GM23338 (cell line): ENCODE measurements around the gene ZBTB42. TPM values are rescaled to one million over a fixed set of nuclear protein-coding genes. Genes with fewer than 3 reads are reported as not detected.

Experiments used
- ATAC-seq: fragments of 200-7000 bp; cut with Tn5 transposase; 3 replicates; pipeline ENCODE4 v1.9.1; 2020
- DNase-seq: peaks from one replicate; pipeline ENCODE4 v3.0.0-alpha.2; 2015; ENCODE audit warnings: low spot score
- H2AFZ ChIP-seq: fragments of 200-600 bp; sonication (generic); 2 replicates; pipeline ENCODE4 v1.8.0; 2016; ENCODE audit warnings: antibody characterized with exemption, mild to moderate bottlenecking, moderate library complexity
- H3F3A ChIP-seq: fragments of 200-600 bp; sonication (generic); replicated peaks from 2 replicates; pipeline ENCODE4 v1.8.0; 2017; ENCODE audit warnings: antibody characterized with exemption, mixed run types, low read depth
- H3K27ac ChIP-seq: fragments of 200-600 bp; sonication (generic); 2 replicates; pipeline ENCODE4 v1.6.1; 2016; ENCODE audit warnings: low read depth
- H3K27me3 ChIP-seq: fragments of 200-600 bp; sonication (generic); 2 replicates; pipeline ENCODE4 v1.8.0; 2016; ENCODE audit warnings: mild to moderate bottlenecking, mixed run types, moderate library complexity; ENCODE audit not compliant: insufficient read depth
- H3K36me3 ChIP-seq: fragments of 200-600 bp; sonication (generic); 2 replicates; pipeline ENCODE4 v1.8.0; 2016; ENCODE audit warnings: mild to moderate bottlenecking; ENCODE audit not compliant: insufficient read depth
- H3K4me1 ChIP-seq: fragments of 200-600 bp; sonication (generic); 2 replicates; pipeline ENCODE4 v1.8.0; 2016; ENCODE audit warnings: mild to moderate bottlenecking, moderate library complexity; ENCODE audit not compliant: insufficient read depth
- H3K4me2 ChIP-seq: fragments of 200-600 bp; sonication (generic); 2 replicates; pipeline ENCODE4 v1.7.1; 2017; ENCODE audit warnings: mixed run types
- H3K4me3 ChIP-seq: fragments of 200-600 bp; sonication (generic); 2 replicates; pipeline ENCODE4 v1.6.1; 2016; ENCODE audit warnings: mixed run types
- H3K79me2 ChIP-seq: fragments of 200-600 bp; sonication (generic); replicated peaks from 2 replicates; pipeline ENCODE4 v1.8.0; 2017; ENCODE audit warnings: mild to moderate bottlenecking; ENCODE audit not compliant: insufficient read depth
- H3K9me2 ChIP-seq: fragments of 200-600 bp; sonication (generic); 2 replicates; pipeline ENCODE4 v1.8.0; 2017; ENCODE audit not compliant: insufficient read depth
- H4K20me1 ChIP-seq: fragments of 200-600 bp; sonication (generic); replicated peaks from 2 replicates; pipeline ENCODE4 v1.8.0; 2017; ENCODE audit warnings: mild to moderate bottlenecking; ENCODE audit not compliant: insufficient read depth
- H3K27ac Mint-ChIP-seq: 2 replicates; pipeline ENCODE4 v1.8.0; 2020; ENCODE audit warnings: inconsistent platforms, mild to moderate bottlenecking, moderate library complexity, mixed read lengths
- H3K27me3 Mint-ChIP-seq: 3 replicates; pipeline ENCODE4 v1.8.0; 2022; ENCODE audit warnings: low read depth, mild to moderate bottlenecking, moderate library complexity, mixed read lengths, inconsistent platforms; ENCODE audit not compliant: insufficient read depth, poor library complexity
- H3K36me3 Mint-ChIP-seq: 3 replicates; pipeline ENCODE4 v1.8.0; 2021; ENCODE audit warnings: low read depth, mild to moderate bottlenecking, inconsistent platforms, moderate library complexity, mixed read lengths
- H3K4me1 Mint-ChIP-seq: 3 replicates; pipeline ENCODE4 v1.8.0; 2020; ENCODE audit warnings: mild to moderate bottlenecking, inconsistent platforms, mixed read lengths
- H3K4me3 Mint-ChIP-seq: 3 replicates; pipeline ENCODE4 v1.8.0; 2021; ENCODE audit warnings: moderate library complexity, mild to moderate bottlenecking, inconsistent platforms, mixed read lengths
- H3K9me3 Mint-ChIP-seq: 3 replicates; pipeline ENCODE4 v1.8.0; 2020; ENCODE audit warnings: moderate library complexity, mild to moderate bottlenecking, inconsistent platforms, mixed read lengths
- CREB1 ChIP-seq: fragments of 250-450 bp; sonication (Bioruptor Pico); IDR thresholded peaks from 2 replicates; pipeline ENCODE4 v1.5.0; 2020; ENCODE audit warnings: low read depth, mild to moderate bottlenecking, moderate library complexity
- EZH2 ChIP-seq: fragments of 200-600 bp; sonication (generic); IDR thresholded peaks from one replicate; pipeline ENCODE4 v1.8.0; 2017; ENCODE audit warnings: antibody characterized with exemption, mild to moderate bottlenecking, low read depth; ENCODE audit not compliant: unreplicated experiment
- POLR2AphosphoS5 ChIP-seq: IDR thresholded peaks from 2 replicates; pipeline ENCODE4 v1.6.1; 2016; ENCODE audit warnings: antibody characterized with exemption, low read depth
- STAT1 ChIP-seq: IDR thresholded peaks from one replicate; pipeline ENCODE4 v1.6.1; 2016; ENCODE audit warnings: antibody characterized with exemption; ENCODE audit not compliant: unreplicated experiment
- ZNF114 ChIP-seq: fragments of 250-450 bp; sonication (Bioruptor Pico); IDR thresholded peaks from 2 replicates; pipeline ENCODE4 v1.5.0; 2020; ENCODE audit warnings: mild to moderate bottlenecking, moderate library complexity
- ZNF331 ChIP-seq: fragments of 250-450 bp; sonication (Bioruptor Pico); IDR thresholded peaks from 2 replicates; pipeline ENCODE4 v1.5.0; 2020; ENCODE audit warnings: low read depth, mild to moderate bottlenecking, moderate library complexity
- polyA plus RNA-seq: library from polyadenylated mRNA; unstranded; fragments of >200 nt; fragmentation: Nextera tagmentation; extraction: Ambion mirVana; gene quantifications from 2 replicates; pipeline ENCODE4 v1.2.1, GENCODE V29; 2016
- total RNA-seq: library from RNA; depleted of rRNA; stranded (reverse); fragments of >200 nt; shearing (Covaris generic); gene quantifications from 2 replicates; pipeline ENCODE4 v1.2.3, GENCODE V29; 2014
- TF ChIP-seq, protein P1 (sequence below): IDR thresholded peaks from one replicate; pipeline ENCODE4 v1.6.1; 2018; ENCODE audit warnings: antibody characterized with exemption; ENCODE audit not compliant: unreplicated experiment
- TF ChIP-seq, protein P2 (sequence below): IDR thresholded peaks from 2 replicates; pipeline ENCODE4 v1.6.1; 2016; ENCODE audit warnings: antibody characterized with exemption
- TF ChIP-seq, protein P3 (sequence below), 2 experiments: fragments of 200-600 bp in 1 of 2; sonication (generic) in 1 of 2; conservative IDR thresholded peaks; 2 replicates each; pipeline versions ENCODE4 v1.5.1 to v1.6.1; 2016 to 2017; ENCODE audit warnings: antibody characterized with exemption in 2 of 2, low read depth in 2 of 2, mild to moderate bottlenecking in 2 of 2, moderate library complexity in 1 of 2

ZBTB42 gene
- total and polyA plus RNA-seq, 2 experiments from 2014 or later, result 0.70 to 4.4 TPM

DNA sequence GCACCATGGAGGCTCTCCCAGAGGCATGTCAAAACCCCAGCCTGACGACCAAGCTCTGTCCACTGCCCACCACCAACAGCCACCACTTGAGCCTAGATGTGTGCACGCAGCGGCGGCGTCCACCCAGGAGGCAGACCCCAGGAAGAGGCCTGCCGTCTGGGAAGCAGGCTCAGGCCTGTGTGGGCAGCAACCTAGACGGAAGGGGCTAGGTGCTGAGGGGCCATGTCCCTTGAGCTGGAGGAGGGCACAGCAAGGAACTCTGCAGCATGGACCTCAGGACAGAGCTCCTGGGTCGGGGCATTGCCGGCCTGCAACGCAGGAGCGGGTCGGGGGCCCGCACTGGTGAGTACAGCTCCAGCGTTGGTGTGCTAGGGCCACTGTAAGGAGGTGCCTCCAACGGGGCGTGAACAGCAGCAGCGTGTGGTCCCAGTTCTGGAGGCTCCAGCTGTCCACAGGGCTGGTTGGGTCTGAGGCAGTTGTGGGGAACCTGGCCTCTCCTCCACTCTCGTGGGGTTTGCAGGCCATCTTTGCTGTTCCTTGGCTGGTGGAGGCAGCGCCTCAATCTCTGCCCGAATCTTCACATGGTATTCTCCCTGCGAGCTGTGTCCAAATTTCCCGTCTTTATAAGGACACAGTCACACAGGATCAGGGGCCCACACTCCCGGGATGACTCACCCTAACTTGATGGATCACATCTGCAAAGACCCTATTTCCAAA, 20.5 kb downstream of the ZBTB42 start (continued):
- TF ChIP-seq, protein P1, sequence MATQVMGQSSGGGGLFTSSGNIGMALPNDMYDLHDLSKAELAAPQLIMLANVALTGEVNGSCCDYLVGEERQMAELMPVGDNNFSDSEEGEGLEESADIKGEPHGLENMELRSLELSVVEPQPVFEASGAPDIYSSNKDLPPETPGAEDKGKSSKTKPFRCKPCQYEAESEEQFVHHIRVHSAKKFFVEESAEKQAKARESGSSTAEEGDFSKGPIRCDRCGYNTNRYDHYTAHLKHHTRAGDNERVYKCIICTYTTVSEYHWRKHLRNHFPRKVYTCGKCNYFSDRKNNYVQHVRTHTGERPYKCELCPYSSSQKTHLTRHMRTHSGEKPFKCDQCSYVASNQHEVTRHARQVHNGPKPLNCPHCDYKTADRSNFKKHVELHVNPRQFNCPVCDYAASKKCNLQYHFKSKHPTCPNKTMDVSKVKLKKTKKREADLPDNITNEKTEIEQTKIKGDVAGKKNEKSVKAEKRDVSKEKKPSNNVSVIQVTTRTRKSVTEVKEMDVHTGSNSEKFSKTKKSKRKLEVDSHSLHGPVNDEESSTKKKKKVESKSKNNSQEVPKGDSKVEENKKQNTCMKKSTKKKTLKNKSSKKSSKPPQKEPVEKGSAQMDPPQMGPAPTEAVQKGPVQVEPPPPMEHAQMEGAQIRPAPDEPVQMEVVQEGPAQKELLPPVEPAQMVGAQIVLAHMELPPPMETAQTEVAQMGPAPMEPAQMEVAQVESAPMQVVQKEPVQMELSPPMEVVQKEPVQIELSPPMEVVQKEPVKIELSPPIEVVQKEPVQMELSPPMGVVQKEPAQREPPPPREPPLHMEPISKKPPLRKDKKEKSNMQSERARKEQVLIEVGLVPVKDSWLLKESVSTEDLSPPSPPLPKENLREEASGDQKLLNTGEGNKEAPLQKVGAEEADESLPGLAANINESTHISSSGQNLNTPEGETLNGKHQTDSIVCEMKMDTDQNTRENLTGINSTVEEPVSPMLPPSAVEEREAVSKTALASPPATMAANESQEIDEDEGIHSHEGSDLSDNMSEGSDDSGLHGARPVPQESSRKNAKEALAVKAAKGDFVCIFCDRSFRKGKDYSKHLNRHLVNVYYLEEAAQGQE, result no peak
- TF ChIP-seq, protein P2, sequence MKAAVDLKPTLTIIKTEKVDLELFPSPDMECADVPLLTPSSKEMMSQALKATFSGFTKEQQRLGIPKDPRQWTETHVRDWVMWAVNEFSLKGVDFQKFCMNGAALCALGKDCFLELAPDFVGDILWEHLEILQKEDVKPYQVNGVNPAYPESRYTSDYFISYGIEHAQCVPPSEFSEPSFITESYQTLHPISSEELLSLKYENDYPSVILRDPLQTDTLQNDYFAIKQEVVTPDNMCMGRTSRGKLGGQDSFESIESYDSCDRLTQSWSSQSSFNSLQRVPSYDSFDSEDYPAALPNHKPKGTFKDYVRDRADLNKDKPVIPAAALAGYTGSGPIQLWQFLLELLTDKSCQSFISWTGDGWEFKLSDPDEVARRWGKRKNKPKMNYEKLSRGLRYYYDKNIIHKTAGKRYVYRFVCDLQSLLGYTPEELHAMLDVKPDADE, result no peak
- no peak for TF ChIP-seq ZNF114 (CRISPR knock-in tag)
- no peak for TF ChIP-seq CREB1 (CRISPR knock-in tag)
- no peak for TF ChIP-seq POLR2AphosphoS5
- TF ChIP-seq, protein P3, sequence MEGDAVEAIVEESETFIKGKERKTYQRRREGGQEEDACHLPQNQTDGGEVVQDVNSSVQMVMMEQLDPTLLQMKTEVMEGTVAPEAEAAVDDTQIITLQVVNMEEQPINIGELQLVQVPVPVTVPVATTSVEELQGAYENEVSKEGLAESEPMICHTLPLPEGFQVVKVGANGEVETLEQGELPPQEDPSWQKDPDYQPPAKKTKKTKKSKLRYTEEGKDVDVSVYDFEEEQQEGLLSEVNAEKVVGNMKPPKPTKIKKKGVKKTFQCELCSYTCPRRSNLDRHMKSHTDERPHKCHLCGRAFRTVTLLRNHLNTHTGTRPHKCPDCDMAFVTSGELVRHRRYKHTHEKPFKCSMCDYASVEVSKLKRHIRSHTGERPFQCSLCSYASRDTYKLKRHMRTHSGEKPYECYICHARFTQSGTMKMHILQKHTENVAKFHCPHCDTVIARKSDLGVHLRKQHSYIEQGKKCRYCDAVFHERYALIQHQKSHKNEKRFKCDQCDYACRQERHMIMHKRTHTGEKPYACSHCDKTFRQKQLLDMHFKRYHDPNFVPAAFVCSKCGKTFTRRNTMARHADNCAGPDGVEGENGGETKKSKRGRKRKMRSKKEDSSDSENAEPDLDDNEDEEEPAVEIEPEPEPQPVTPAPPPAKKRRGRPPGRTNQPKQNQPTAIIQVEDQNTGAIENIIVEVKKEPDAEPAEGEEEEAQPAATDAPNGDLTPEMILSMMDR (conservative IDR thresholded peaks at IDR 0.05; ENCODE audit: low read depth in 2 of 2), result no peak
- TF ChIP-seq ZNF331, result no peak
- TF ChIP-seq EZH2, result no peak
- TF ChIP-seq STAT1, result no peak

DNA sequence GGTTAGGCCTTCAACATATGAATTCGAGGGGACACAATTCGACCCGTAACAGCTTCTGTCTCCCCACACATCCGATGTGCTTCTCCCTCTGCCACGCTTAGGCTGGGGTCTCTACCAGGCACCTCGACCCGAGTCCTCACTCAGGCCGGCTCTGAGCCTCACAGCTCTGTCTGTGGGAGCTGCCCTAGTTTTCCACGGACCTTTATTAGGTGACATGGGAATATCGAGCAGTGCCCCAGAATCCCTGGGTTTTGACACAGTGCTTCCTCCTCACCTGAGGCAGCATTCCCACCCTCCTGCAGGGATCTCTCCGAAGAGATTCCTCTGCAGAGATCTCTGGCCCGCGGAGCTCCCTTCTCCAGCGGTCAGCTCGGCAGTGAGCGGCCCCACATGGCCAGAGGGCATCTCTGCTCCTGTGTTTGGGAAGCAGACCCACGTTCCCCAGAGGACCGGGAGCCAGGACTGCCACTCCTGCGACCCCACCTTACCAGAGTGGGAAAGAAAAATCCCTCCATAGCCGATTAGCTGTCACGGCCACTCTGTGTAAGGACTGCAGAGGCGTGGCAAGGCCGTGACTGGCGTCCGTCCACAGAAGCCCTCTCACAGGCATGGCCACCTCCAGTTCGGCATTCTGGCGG, 21.2 kb downstream of the ZBTB42 start:
- peaks cover 5% of the 10 kb centered on the region for H3K4me1 ChIP-seq
- peaks cover 45% of the 10 kb centered on the region for H3K27me3 Mint-ChIP-seq
- H4K20me1 ChIP-seq, result no peaks in the 10 kb centered on the region; the same call in 1 of the 2 replicates
- no peak overlapping the region for H3K4me3 ChIP-seq
- peaks cover 9% of the 10 kb centered on the region for H3K4me1 Mint-ChIP-seq
- peaks cover 19% of the 10 kb centered on the region for H3K9me3 Mint-ChIP-seq
- no peaks in the 10 kb centered on the region for H3F3A ChIP-seq
- H3K36me3 ChIP-seq, result no peaks in the 10 kb centered on the region; the same call in 1 of the 2 replicates
- 0 out of 2 replicates have a peak, but pooled peaks cover under 1% of the 10 kb centered on the region for H3K79me2 ChIP-seq
- no peak overlapping the region for H3K27ac ChIP-seq
- H3K27me3 ChIP-seq, result peaks cover 24% of the 10 kb centered on the region
- peaks cover 17% of the 10 kb centered on the region for H3K9me2 ChIP-seq
- H2AFZ ChIP-seq, result no peak overlapping the region
- no peak overlapping the region for H3K4me2 ChIP-seq
- ATAC-seq (no peak), DNase-seq (no peak)
- no peak overlapping the region for H3K27ac Mint-ChIP-seq
- H3K4me3 Mint-ChIP-seq, result no peak overlapping the region
- peaks cover 15% of the 10 kb centered on the region for H3K36me3 Mint-ChIP-seq
- TF ChIP-seq, protein P3 (conservative IDR thresholded peaks at IDR 0.05; ENCODE audit: low read depth in 2 of 2), result no peak
